SK-N-SH (cell line): ENCODE measurements around the gene OTUD1. TPM values are rescaled to one million over a fixed set of nuclear protein-coding genes. Genes with fewer than 3 reads are reported as not detected.

ENCODE experiments used
- CTCF ChIA-PET: fragments of 300-600, 350-600 bp; formaldehyde crosslinking; extraction: SDS; loops from one replicate; lab custom pipeline; 2021; lab: Yijun Ruan, JAX
- POLR2A ChIA-PET: fragments of 350-600 bp; sonication (Branson Sonifier 250); formaldehyde crosslinking; extraction: SDS; loops from one replicate; lab custom pipeline; 2020; ENCODE audit warnings: antibody characterized with exemption, inconsistent platforms; lab: Yijun Ruan, JAX
- DNase-seq: peaks from one replicate; pipeline ENCODE4 v3.0.0; 2012
- H2AFZ ChIP-seq: fragments of 200-600 bp; sonication (generic); 2 replicates; pipeline ENCODE4 v1.8.1; 2016; ENCODE audit warnings: antibody characterized with exemption, mild to moderate bottlenecking, low read depth
- H3F3A ChIP-seq: fragments of 200-600 bp; sonication (generic); replicated peaks from 2 replicates; pipeline ENCODE3; 2016; ENCODE audit warnings: antibody characterized with exemption, mild to moderate bottlenecking; ENCODE audit not compliant: insufficient read depth
- H3K27ac ChIP-seq, 2 experiments: fragments of 200-500 bp in 1 of 2; fragments of 200-600 bp in 1 of 2; sonication (Bioruptor generic) in 1 of 2; sonication (generic), shearing (Covaris generic) in 1 of 2; 2 replicates each; pipeline versions ENCODE4 v1.5.1 to v1.6.1; 2014 to 2016; ENCODE audit warnings: low read depth in 2 of 2, inconsistent platforms in 1 of 2, low read length in 1 of 2, mild to moderate bottlenecking in 1 of 2, mixed read lengths in 1 of 2
- H3K27me3 ChIP-seq: fragments of 200-600 bp; sonication (generic), shearing (Covaris generic); 2 replicates; pipeline ENCODE4 v1.6.1; 2016; ENCODE audit warnings: mixed run types; ENCODE audit not compliant: insufficient read depth
- H3K36me3 ChIP-seq, 2 experiments: fragments of 200-500 bp in 1 of 2; fragments of 200-600 bp in 1 of 2; sonication (Bioruptor generic) in 1 of 2; sonication (generic) in 1 of 2; replicated peaks in 1 of 2; 2 replicates each; pipeline versions ENCODE3 to v1.5.1; 2014 to 2016; ENCODE audit warnings: low read length in 1 of 2, mild to moderate bottlenecking in 1 of 2; ENCODE audit not compliant: insufficient read depth in 2 of 2, control insufficient read depth in 1 of 2
- H3K4me1 ChIP-seq, 2 experiments: fragments of 200-500 bp in 1 of 2; fragments of 200-600 bp in 1 of 2; sonication (Bioruptor generic) in 1 of 2; sonication (generic), shearing (Covaris generic) in 1 of 2; 2 replicates each; pipeline versions ENCODE4 v1.5.1 to v1.6.1; 2014 to 2016; ENCODE audit warnings: low read depth in 1 of 2, low read length in 1 of 2, mixed run types in 1 of 2; ENCODE audit not compliant: insufficient read depth in 2 of 2, control insufficient read depth in 1 of 2
- H3K4me2 ChIP-seq: fragments of 200-600 bp; sonication (generic), shearing (Covaris generic); 2 replicates; pipeline ENCODE4 v1.6.1; 2017; ENCODE audit warnings: mixed run types
- H3K4me3 ChIP-seq, 2 experiments: fragments of 200-500 bp in 1 of 2; fragments of 200-600 bp in 1 of 2; sonication (Bioruptor generic) in 1 of 2; sonication (generic), shearing (Covaris generic) in 1 of 2; 2 replicates each; pipeline versions ENCODE4 v1.5.1 to v1.8.1; 2014 to 2016; ENCODE audit warnings: low read depth in 2 of 2, inconsistent platforms in 1 of 2, low read length in 1 of 2, mild to moderate bottlenecking in 1 of 2, mixed read lengths in 1 of 2, moderate library complexity in 1 of 2
- H3K79me2 ChIP-seq: fragments of 200-600 bp; sonication (generic); 2 replicates; pipeline ENCODE4 v1.8.1; 2017; ENCODE audit warnings: mild to moderate bottlenecking; ENCODE audit not compliant: insufficient read depth
- H3K9ac ChIP-seq: fragments of 200-600 bp; sonication (generic); 2 replicates; pipeline ENCODE4 v1.6.1; 2017; ENCODE audit warnings: mixed run types
- H3K9me2 ChIP-seq: fragments of 200-600 bp; sonication (generic); 2 replicates; pipeline ENCODE4 v1.6.1; 2017; ENCODE audit warnings: mixed run types
- H3K9me3 ChIP-seq: fragments of 200-600 bp; sonication (generic); 2 replicates; pipeline ENCODE4 v1.6.1; 2017; ENCODE audit warnings: mixed run types, mild to moderate bottlenecking, moderate library complexity
- H4K20me1 ChIP-seq: fragments of 200-600 bp; sonication (generic); 2 replicates; pipeline ENCODE4 v1.6.1; 2017; ENCODE audit warnings: mild to moderate bottlenecking, mixed run types; ENCODE audit not compliant: insufficient read depth
- ELF1 ChIP-seq: IDR thresholded peaks from 2 replicates; pipeline ENCODE4 v1.4.0; 2012
- EP300 ChIP-seq, 2 experiments: IDR thresholded peaks; 2 replicates each; pipeline versions ENCODE4 v1.4.0 to v1.6.1; 2012; ENCODE audit warnings: borderline replicate concordance in 1 of 2, low read depth in 1 of 2, low read length in 1 of 2
- FOSL2 ChIP-seq: IDR thresholded peaks from 2 replicates; pipeline ENCODE4 v1.4.0; 2012; ENCODE audit warnings: low read depth, mild to moderate bottlenecking, moderate library complexity, borderline replicate concordance
- FOXJ3 ChIP-seq: sonication (generic); formaldehyde crosslinking; IDR thresholded peaks from 2 replicates; pipeline ENCODE4 v1.5.1; 2020; ENCODE audit warnings: mild to moderate bottlenecking, missing genetic modification reagents
- JUND ChIP-seq: IDR thresholded peaks from 2 replicates; pipeline ENCODE4 v1.4.0; 2012
- NFIC ChIP-seq: IDR thresholded peaks from 2 replicates; pipeline ENCODE4 v1.4.0; 2012; ENCODE audit warnings: borderline replicate concordance
- RCOR1 ChIP-seq: fragments of 150-350 bp; IDR thresholded peaks from 2 replicates; pipeline ENCODE4 v1.6.1; 2017; ENCODE audit warnings: antibody characterized with exemption, low read length
- RFX5 ChIP-seq: IDR thresholded peaks from 2 replicates; pipeline ENCODE4 v1.6.1; 2012; ENCODE audit warnings: mild to moderate bottlenecking, improper control_type of control experiment, low read length
- SMC3 ChIP-seq: IDR thresholded peaks from 2 replicates; pipeline ENCODE4 v1.6.1; 2012; ENCODE audit warnings: low read depth, low read length, improper control_type of control experiment
- TAF1 ChIP-seq: IDR thresholded peaks from 2 replicates; pipeline ENCODE4 v1.6.1; 2012; ENCODE audit warnings: low read depth, mild to moderate bottlenecking, low read length, moderate library complexity, borderline replicate concordance
- TEAD4 ChIP-seq: IDR thresholded peaks from 2 replicates; pipeline ENCODE4 v1.4.0; 2012; ENCODE audit warnings: mild to moderate bottlenecking, borderline replicate concordance; ENCODE audit not compliant: insufficient read depth
- YY1 ChIP-seq: IDR thresholded peaks from 2 replicates; pipeline ENCODE4 v1.4.0; 2012; ENCODE audit warnings: low read depth, mild to moderate bottlenecking
- WGBS: methylation state at CpG from one replicate; pipeline ENCODE4 v1.1.6; 2017; ENCODE audit warnings: low lambda C conversion rate; 5-methylcytosine and 5-hydroxymethylcytosine counted together
- polyA plus RNA-seq, 3 experiments: library from polyadenylated mRNA; depleted of rRNA; stranded (reverse); fragments of >200 nt; gene quantifications; 2 replicates each; pipeline ENCODE4 v1.2.3, GENCODE V29; 2012
- TF ChIP-seq, protein P1 (sequence below): IDR thresholded peaks from 2 replicates; pipeline ENCODE4; 2012
- TF ChIP-seq, protein P2 (sequence below): fragments of 150-350 bp; IDR thresholded peaks from 2 replicates; pipeline ENCODE4 v1.6.1; 2017; ENCODE audit warnings: antibody characterized with exemption, low read length, low read depth, borderline replicate concordance
- TF ChIP-seq, protein P3 (sequence below): IDR thresholded peaks from 2 replicates; pipeline ENCODE4 v1.4.0; 2012; ENCODE audit warnings: low read depth
- TF ChIP-seq, protein P4 (sequence below): IDR thresholded peaks from 2 replicates; pipeline ENCODE4 v1.4.0; 2012; ENCODE audit warnings: low read depth, borderline replicate concordance
- TF ChIP-seq, protein P5 (sequence below): fragments of 150-350 bp; IDR thresholded peaks from 2 replicates; pipeline ENCODE4 v1.6.1; 2016; ENCODE audit warnings: mild to moderate bottlenecking, low read depth, low read length
- TF ChIP-seq, protein P6 (sequence below): IDR thresholded peaks from 2 replicates; pipeline ENCODE4 v1.6.1; 2012; ENCODE audit warnings: mild to moderate bottlenecking, low read depth, low read length, moderate library complexity

Gene OTUD1
- polyA plus RNA-seq, 1 of the 3 experiments (the other 2 are of a cell fraction) = 8.5 TPM

DNA sequence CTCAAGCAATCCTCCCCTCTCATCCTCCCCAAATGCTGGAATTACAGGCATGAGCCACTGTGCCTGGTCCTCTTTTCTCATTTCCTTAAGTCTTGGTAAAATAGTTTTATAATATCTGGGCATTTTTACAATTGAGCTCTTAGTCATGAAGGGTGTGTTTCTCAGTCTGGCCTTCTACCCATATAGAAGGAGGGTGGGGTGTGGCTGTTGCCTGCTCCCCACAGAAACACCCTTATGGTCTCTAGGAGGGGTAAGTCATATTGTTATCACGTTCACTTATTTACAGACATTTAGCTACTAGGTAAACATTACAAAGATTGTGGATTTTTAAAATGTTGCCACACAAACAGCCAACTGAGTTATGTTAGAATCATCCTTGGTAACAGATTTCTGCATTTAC, 6.7 kb upstream of the OTUD1 start:
- Histone ChIP-seq H3K27ac (no peak overlapping the region), H3K9me3 (no peaks in the 10 kb centered on the region), H3K4me2 (no peak overlapping the region), H3K9me2 (no peaks in the 10 kb centered on the region), H3K36me3 (no peaks in the 10 kb centered on the region), H3K79me2 (no peaks in the 10 kb centered on the region), H2AFZ (no peak overlapping the region), H3K4me3 (no peak overlapping the region), H3K4me1 (no peaks in the 10 kb centered on the region), H3F3A (peaks cover 4% of the 10 kb centered on the region), H3K9ac (no peak overlapping the region), H3K27me3 (no peaks in the 10 kb centered on the region), H4K20me1 (no peaks in the 10 kb centered on the region)
- POLR2A ChIA-PET = no interaction called here
- no peak for DNase-seq
- TF ChIP-seq JUND (no peak), ELF1 (no peak), TEAD4 (no peak), NFIC (no peak), RFX5 (no peak), RCOR1 (no peak), YY1 (no peak), EP300 (IDR thresholded peaks at IDR 0.05; ENCODE audit: borderline replicate concordance in 1 of 2, low read depth in 1 of 2, low read length in 1 of 2) (no peak), SMC3 (no peak), FOSL2 (no peak), TAF1 (no peak), FOXJ3 (CRISPR knock-in tag) (no peak)
- TF ChIP-seq, protein P1, sequence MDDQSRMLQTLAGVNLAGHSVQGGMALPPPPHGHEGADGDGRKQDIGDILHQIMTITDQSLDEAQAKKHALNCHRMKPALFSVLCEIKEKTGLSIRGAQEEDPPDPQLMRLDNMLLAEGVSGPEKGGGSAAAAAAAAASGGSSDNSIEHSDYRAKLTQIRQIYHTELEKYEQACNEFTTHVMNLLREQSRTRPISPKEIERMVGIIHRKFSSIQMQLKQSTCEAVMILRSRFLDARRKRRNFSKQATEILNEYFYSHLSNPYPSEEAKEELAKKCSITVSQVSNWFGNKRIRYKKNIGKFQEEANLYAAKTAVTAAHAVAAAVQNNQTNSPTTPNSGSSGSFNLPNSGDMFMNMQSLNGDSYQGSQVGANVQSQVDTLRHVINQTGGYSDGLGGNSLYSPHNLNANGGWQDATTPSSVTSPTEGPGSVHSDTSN = no peak
- TF ChIP-seq, protein P2, sequence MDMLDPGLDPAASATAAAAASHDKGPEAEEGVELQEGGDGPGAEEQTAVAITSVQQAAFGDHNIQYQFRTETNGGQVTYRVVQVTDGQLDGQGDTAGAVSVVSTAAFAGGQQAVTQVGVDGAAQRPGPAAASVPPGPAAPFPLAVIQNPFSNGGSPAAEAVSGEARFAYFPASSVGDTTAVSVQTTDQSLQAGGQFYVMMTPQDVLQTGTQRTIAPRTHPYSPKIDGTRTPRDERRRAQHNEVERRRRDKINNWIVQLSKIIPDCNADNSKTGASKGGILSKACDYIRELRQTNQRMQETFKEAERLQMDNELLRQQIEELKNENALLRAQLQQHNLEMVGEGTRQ = no peak
- TF ChIP-seq, protein P3, sequence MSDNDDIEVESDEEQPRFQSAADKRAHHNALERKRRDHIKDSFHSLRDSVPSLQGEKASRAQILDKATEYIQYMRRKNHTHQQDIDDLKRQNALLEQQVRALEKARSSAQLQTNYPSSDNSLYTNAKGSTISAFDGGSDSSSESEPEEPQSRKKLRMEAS = no peak
- TF ChIP-seq, protein P4, sequence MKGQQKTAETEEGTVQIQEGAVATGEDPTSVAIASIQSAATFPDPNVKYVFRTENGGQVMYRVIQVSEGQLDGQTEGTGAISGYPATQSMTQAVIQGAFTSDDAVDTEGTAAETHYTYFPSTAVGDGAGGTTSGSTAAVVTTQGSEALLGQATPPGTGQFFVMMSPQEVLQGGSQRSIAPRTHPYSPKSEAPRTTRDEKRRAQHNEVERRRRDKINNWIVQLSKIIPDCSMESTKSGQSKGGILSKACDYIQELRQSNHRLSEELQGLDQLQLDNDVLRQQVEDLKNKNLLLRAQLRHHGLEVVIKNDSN = no peak
- TF ChIP-seq, protein P5, sequence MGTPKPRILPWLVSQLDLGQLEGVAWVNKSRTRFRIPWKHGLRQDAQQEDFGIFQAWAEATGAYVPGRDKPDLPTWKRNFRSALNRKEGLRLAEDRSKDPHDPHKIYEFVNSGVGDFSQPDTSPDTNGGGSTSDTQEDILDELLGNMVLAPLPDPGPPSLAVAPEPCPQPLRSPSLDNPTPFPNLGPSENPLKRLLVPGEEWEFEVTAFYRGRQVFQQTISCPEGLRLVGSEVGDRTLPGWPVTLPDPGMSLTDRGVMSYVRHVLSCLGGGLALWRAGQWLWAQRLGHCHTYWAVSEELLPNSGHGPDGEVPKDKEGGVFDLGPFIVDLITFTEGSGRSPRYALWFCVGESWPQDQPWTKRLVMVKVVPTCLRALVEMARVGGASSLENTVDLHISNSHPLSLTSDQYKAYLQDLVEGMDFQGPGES = no peak
- TF ChIP-seq, protein P6, sequence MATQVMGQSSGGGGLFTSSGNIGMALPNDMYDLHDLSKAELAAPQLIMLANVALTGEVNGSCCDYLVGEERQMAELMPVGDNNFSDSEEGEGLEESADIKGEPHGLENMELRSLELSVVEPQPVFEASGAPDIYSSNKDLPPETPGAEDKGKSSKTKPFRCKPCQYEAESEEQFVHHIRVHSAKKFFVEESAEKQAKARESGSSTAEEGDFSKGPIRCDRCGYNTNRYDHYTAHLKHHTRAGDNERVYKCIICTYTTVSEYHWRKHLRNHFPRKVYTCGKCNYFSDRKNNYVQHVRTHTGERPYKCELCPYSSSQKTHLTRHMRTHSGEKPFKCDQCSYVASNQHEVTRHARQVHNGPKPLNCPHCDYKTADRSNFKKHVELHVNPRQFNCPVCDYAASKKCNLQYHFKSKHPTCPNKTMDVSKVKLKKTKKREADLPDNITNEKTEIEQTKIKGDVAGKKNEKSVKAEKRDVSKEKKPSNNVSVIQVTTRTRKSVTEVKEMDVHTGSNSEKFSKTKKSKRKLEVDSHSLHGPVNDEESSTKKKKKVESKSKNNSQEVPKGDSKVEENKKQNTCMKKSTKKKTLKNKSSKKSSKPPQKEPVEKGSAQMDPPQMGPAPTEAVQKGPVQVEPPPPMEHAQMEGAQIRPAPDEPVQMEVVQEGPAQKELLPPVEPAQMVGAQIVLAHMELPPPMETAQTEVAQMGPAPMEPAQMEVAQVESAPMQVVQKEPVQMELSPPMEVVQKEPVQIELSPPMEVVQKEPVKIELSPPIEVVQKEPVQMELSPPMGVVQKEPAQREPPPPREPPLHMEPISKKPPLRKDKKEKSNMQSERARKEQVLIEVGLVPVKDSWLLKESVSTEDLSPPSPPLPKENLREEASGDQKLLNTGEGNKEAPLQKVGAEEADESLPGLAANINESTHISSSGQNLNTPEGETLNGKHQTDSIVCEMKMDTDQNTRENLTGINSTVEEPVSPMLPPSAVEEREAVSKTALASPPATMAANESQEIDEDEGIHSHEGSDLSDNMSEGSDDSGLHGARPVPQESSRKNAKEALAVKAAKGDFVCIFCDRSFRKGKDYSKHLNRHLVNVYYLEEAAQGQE = no peak
- CTCF ChIA-PET = no interaction called here
- 54% methylated on average over 1 of the region's 1 CpG for WGBS
